Esophagus muscularis mucosa (tissue), 4 donors: ENCODE results near the gene RNF20.

Experiments used
- EP300 ChIP-seq: sonication (generic); formaldehyde crosslinking; IDR thresholded peaks from one replicate; pipeline ENCODE4 v1.6.1; 2017; ENCODE audit warnings: antibody characterized with exemption
- POLR2A ChIP-seq: fragments of 450-650 bp; IDR thresholded peaks from one replicate; pipeline ENCODE4 v1.6.1; 2017; ENCODE audit warnings: antibody characterized with exemption, moderate library complexity, mild to moderate bottlenecking, low read depth
- POLR2AphosphoS5 ChIP-seq, 2 donors: sonication (generic); formaldehyde crosslinking; IDR thresholded peaks; one replicate each; pipeline ENCODE4 v1.6.1; 2017; ENCODE audit warnings: antibody characterized with exemption in 2 of 2
- TF ChIP-seq, protein P1 (sequence below), 3 experiments: fragments of 200-600 bp in 2 of 3; fragments of 450-650 bp in 1 of 3; sonication (generic) in 2 of 3; IDR thresholded peaks; one replicate each; pipeline ENCODE4 v1.5.1; 2017 to 2019; ENCODE audit warnings: antibody characterized with exemption in 3 of 3, mild to moderate bottlenecking in 2 of 3, moderate library complexity in 1 of 3

DNA sequence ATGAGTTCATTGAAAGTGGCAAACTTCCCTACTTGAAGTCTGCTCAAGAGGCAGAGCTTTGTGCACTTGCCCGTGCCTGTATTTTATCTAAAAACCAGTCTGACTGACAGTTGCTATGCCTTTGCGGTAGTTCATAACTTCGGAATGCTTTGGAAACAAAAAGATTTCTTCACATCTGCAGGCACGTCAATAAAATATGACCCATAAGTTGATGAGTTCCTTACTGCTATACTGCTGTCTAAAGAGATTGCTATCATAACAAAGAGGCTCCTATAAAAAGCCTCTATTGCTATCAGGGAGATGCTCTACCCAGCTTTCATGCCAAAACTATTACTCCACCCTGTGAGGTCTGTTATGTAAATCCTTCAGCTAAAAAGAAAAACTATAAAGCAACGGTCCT, 25.4 kb upstream of the RNF20 start:
- TF ChIP-seq, protein P1, sequence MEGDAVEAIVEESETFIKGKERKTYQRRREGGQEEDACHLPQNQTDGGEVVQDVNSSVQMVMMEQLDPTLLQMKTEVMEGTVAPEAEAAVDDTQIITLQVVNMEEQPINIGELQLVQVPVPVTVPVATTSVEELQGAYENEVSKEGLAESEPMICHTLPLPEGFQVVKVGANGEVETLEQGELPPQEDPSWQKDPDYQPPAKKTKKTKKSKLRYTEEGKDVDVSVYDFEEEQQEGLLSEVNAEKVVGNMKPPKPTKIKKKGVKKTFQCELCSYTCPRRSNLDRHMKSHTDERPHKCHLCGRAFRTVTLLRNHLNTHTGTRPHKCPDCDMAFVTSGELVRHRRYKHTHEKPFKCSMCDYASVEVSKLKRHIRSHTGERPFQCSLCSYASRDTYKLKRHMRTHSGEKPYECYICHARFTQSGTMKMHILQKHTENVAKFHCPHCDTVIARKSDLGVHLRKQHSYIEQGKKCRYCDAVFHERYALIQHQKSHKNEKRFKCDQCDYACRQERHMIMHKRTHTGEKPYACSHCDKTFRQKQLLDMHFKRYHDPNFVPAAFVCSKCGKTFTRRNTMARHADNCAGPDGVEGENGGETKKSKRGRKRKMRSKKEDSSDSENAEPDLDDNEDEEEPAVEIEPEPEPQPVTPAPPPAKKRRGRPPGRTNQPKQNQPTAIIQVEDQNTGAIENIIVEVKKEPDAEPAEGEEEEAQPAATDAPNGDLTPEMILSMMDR (IDR thresholded peaks at IDR 0.05) = no peak
- TF ChIP-seq EP300 (no peak), POLR2A (no peak), POLR2AphosphoS5 (IDR thresholded peaks at IDR 0.05) (no peak)
